ENCODE results near the gene ICAM3. TPM values are rescaled to one million over a fixed set of nuclear protein-coding genes. Genes with fewer than 3 reads are reported as not detected.
"Not testable (repeated sequence)": the region's sequence is repeated elsewhere in the genome, so short reads cannot be mapped to it uniquely, and the experiment has no call there.

Gene ICAM3
- polyA plus RNA-seq, 3 donors, result 19.6 to 44.3 (median 26.0) TPM

- H3K27ac ChIP-seq (ENCODE audit: low read depth, low read length), result no peak overlapping the region
- 83 to 89% (median 84%) methylated on average over 32 of the region's 32 CpGs for WGBS, 3 donors
Observed at GRCh38 chr19:10353793-10354391, 14.5 kb upstream of the ICAM3 start.

- no peak overlapping the region for H3K27ac ChIP-seq (ENCODE audit: low read depth, low read length)
- WGBS, 3 donors, result 58 to 75% (median 71%) methylated on average over 58 to 63 of the region's 63 CpGs
Observed at GRCh38 chr19:10352764-10353671, 13.6 kb upstream of the ICAM3 start.

- 41 to 62% (median 44%) methylated on average over 10 of the region's 10 CpGs for WGBS, 3 donors
- H3K27ac ChIP-seq (ENCODE audit: low read depth, low read length), result no peak overlapping the region
Observed at GRCh38 chr19:10346509-10346908, 7.1 kb upstream of the ICAM3 start.

- WGBS, 3 donors, result 88 to 94% (median 91%) methylated on average over 10 of the region's 10 CpGs
- H3K27ac ChIP-seq (ENCODE audit: low read depth, low read length), result no peak overlapping the region
Observed at GRCh38 chr19:10344780-10345179, 5.4 kb upstream of the ICAM3 start.

- WGBS, 3 donors, result 62 to 84% (median 78%) methylated on average over 2 of the region's 2 CpGs
- H3K27ac ChIP-seq (ENCODE audit: low read depth, low read length), result no peak overlapping the region
Observed at GRCh38 chr19:10343495-10343894, 4.1 kb upstream of the ICAM3 start.

GRCh38 chr19:10339977-10340376 is 553 bp upstream of the ICAM3 start:
- 86 to 90% (median 87%) methylated on average over 5 of the region's 5 CpGs for WGBS, 3 donors
- no peak overlapping the region for H3K27ac ChIP-seq (ENCODE audit: low read depth, low read length)

- 68 to 77% (median 71%) methylated on average over 6 of the region's 6 CpGs for WGBS, 3 donors
Observed at GRCh38 chr19:10338940-10339339, 484 bp downstream of the ICAM3 start.

GRCh38 chr19:10336725-10337124 is 2.7 kb downstream of the ICAM3 start:
- H3K27ac ChIP-seq (ENCODE audit: low read depth, low read length), result not testable (repeated sequence)
- WGBS, 3 donors, result 94 to 97% (median 96%) methylated on average over 9 of the region's 9 CpGs

More at GRCh38 chr19:10338940-10339339, 484 bp downstream of the ICAM3 start:
- no peak overlapping the region for H3K27ac ChIP-seq (ENCODE audit: low read depth, low read length)

- 44 to 71% (median 54%) methylated on average over 26 of the region's 26 CpGs for WGBS, 3 donors
Observed at GRCh38 chr19:10335352-10335985, 4.0 kb downstream of the ICAM3 start.

GRCh38 chr19:10334588-10335351 is 4.7 kb downstream of the ICAM3 start:
- 9 to 42% (median 26%) methylated on average over 50 to 59 of the region's 59 CpGs for WGBS, 3 donors
- H3K27ac ChIP-seq (ENCODE audit: low read depth, low read length), result no peak overlapping the region

More at GRCh38 chr19:10335352-10335985, 4.0 kb downstream of the ICAM3 start:
- H3K27ac ChIP-seq (ENCODE audit: low read depth, low read length), result no peak overlapping the region

- WGBS, 3 donors, result 5 to 33% (median 20%) methylated on average over 44 of the region's 44 CpGs
- H3K27ac ChIP-seq (ENCODE audit: low read depth, low read length), result no peak overlapping the region
Observed at GRCh38 chr19:10333758-10334587, 5.5 kb downstream of the ICAM3 start.

- 0 to 1% (median 0%) methylated on average over 78 to 82 of the region's 82 CpGs for WGBS, 3 donors
- peak within 1 kb of the TSS; percentile 77 for H3K27ac ChIP-seq (ENCODE audit: low read depth, low read length)
Observed at GRCh38 chr19:10332965-10333757, 6.3 kb downstream of the ICAM3 start, which contains the start of gene RAVER1. Gene RAVER1, minus strand, starts transcription at chr19:10333529. Its CDS starts 22 bp downstream, at chr19:10333507.

GRCh38 chr19:10332158-10332964 is 7.1 kb downstream of the ICAM3 start:
- WGBS, 3 donors, result 29 to 34% (median 32%) methylated on average over 18 of the region's 18 CpGs
- H3K27ac ChIP-seq (ENCODE audit: low read depth, low read length), result no peak overlapping the region

GRCh38 chr19:10329555-10329954 is 9.9 kb downstream of the ICAM3 start:
- 92 to 95% (median 94%) methylated on average over 13 of the region's 13 CpGs for WGBS, 3 donors
- H3K27ac ChIP-seq (ENCODE audit: low read depth, low read length), result no peak overlapping the region

GRCh38 chr19:10328558-10329429 is 10.6 kb downstream of the ICAM3 start:
- H3K27ac ChIP-seq (ENCODE audit: low read depth, low read length), result no peak overlapping the region
- 93 to 96% (median 95%) methylated on average over 39 to 41 of the region's 41 CpGs for WGBS, 3 donors
